Measurements from ENCODE around the gene CERS6. TPM values are rescaled to one million over a fixed set of nuclear protein-coding genes. Genes with fewer than 3 reads are reported as not detected.

Gene CERS6
- total and polyA plus RNA-seq, 4 donors, result 4.3 to 25.8 (median 13.6) TPM

DNA sequence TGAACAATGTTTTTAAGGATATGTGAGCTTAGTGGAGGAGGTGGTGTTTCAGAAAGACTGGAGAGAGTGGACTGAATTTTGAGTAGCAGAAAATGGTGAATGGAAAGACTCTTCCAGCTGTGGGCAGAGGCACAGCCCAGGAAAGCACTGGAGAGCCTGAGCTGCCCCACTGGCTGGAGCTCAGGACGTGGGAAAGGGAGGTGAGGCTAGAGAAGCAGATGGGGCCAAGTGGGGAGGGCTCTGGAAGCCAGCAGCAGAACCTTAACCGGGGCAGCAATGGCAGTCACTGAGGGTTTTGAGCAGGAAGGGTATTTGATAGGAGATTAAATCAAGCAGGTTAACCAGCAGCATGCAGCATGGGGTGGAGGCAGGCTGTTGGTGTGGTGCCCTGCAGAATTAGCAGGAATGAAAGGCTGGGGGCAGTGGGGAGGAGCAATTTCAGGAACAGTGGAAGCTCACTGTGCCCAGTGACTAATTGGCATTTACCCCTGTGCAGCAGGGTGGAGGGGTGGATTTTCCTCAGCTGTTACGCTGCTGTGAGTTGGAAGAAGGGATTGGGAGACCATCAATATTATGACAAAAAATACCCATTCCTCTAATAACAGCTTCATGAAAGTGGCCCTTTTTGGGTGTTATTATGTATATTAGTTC lies 136.2 kb downstream of the CERS6 start:
- no peak overlapping the region for H3K9ac ChIP-seq (ENCODE audit: insufficient read depth in 1 of 2, low read length in 2 of 2)
- peaks cover 0 to 13% (median 0%) of the 10 kb centered on the region in 5 donors for H3K4me1 ChIP-seq (ENCODE audit: control insufficient read depth in 5 of 5, insufficient read depth in 5 of 5, low read length in 5 of 5)
- H3K27me3 ChIP-seq (ENCODE audit: control insufficient read depth in 3 of 3, insufficient read depth in 3 of 3, low read length in 2 of 3), result no peaks in the 10 kb centered on the region
- no peak for DNase-seq
- ATAC-seq (ENCODE audit: insufficient read depth, low FRiP score), result no peak
- no peak overlapping the region for H3K4me3 ChIP-seq
- H3K27ac ChIP-seq (ENCODE audit: low read depth in 1 of 2, low read length in 1 of 2), result no peak overlapping the region
- WGBS, 2 donors, result 86 to 89% methylated on average over 3 of the region's 3 CpGs
- TF ChIP-seq, protein P1, sequence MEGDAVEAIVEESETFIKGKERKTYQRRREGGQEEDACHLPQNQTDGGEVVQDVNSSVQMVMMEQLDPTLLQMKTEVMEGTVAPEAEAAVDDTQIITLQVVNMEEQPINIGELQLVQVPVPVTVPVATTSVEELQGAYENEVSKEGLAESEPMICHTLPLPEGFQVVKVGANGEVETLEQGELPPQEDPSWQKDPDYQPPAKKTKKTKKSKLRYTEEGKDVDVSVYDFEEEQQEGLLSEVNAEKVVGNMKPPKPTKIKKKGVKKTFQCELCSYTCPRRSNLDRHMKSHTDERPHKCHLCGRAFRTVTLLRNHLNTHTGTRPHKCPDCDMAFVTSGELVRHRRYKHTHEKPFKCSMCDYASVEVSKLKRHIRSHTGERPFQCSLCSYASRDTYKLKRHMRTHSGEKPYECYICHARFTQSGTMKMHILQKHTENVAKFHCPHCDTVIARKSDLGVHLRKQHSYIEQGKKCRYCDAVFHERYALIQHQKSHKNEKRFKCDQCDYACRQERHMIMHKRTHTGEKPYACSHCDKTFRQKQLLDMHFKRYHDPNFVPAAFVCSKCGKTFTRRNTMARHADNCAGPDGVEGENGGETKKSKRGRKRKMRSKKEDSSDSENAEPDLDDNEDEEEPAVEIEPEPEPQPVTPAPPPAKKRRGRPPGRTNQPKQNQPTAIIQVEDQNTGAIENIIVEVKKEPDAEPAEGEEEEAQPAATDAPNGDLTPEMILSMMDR (IDR thresholded peaks at IDR 0.05; ENCODE audit: control extremely low read depth, extremely low read depth), result no peak
- H3K36me3 ChIP-seq (ENCODE audit: control insufficient read depth in 4 of 4, insufficient read depth in 4 of 4, low read length in 4 of 4), result no peaks in the 10 kb centered on the region
- no peaks in the 10 kb centered on the region for H3K9me3 ChIP-seq (ENCODE audit: control insufficient read depth in 4 of 4, insufficient read depth in 3 of 4, low read length in 3 of 4)

DNA sequence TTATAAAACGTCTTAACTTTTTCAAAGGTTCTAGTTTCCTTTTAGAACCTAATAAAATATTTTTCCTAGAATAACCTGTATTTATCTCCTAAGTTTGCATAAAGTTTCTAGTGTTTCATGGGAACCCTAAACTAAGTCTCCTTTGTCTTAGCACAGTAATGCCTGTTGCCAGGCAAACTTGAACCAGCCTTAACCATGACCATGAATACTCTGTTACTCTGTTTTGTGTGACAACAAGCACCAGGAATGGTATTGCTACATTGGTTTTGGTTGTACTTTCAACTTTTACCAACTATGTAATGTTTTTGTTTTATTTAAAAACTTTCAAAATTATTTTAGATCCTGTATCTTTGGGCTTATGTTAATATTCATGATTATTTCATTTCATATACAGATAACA lies 137.6 kb downstream of the CERS6 start:
- no peaks in the 10 kb centered on the region for H3K36me3 ChIP-seq (ENCODE audit: control insufficient read depth in 4 of 4, insufficient read depth in 4 of 4, low read length in 4 of 4)
- peaks cover 0 to 14% (median 0%) of the 10 kb centered on the region in 5 donors for H3K4me1 ChIP-seq (ENCODE audit: control insufficient read depth in 5 of 5, insufficient read depth in 5 of 5, low read length in 5 of 5)
- no peaks in the 10 kb centered on the region for H3K9me3 ChIP-seq (ENCODE audit: control insufficient read depth in 4 of 4, insufficient read depth in 3 of 4, low read length in 3 of 4)
- DNase-seq, result no peak
- 95 to 100% methylated on average over 1 of the region's 1 CpG for WGBS, 2 donors
- no peaks in the 10 kb centered on the region for H3K27me3 ChIP-seq (ENCODE audit: control insufficient read depth in 3 of 3, insufficient read depth in 3 of 3, low read length in 2 of 3)
- no peak for ATAC-seq (ENCODE audit: insufficient read depth, low FRiP score)
- H3K27ac ChIP-seq (ENCODE audit: low read depth in 1 of 2, low read length in 1 of 2), result no peak overlapping the region
- no peak overlapping the region for H3K4me3 ChIP-seq
- no peak overlapping the region for H3K9ac ChIP-seq (ENCODE audit: insufficient read depth in 1 of 2, low read length in 2 of 2)
- TF ChIP-seq, protein P1 (IDR thresholded peaks at IDR 0.05; ENCODE audit: control extremely low read depth, extremely low read depth), result no peak

DNA sequence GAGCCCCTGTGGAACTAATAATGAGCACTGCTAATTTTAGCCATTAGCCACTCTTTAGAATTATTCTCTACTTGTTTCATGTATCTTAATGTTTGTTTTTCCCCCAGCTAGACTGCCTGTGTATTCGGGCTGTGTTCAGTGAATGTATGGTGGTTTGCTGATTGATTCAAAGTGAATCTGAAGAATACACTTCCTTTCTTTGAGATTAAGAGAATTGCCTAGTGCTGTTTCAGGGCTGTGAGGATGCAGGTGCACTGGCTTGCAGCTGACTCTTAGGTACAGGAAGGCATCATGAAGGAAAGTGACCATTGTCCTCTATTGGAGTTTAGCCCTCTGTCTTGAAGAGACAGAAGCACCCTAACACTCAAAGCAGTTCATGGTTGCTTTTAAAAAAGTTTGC lies 138.7 kb downstream of the CERS6 start:
- TF ChIP-seq, protein P1 (IDR thresholded peaks at IDR 0.05; ENCODE audit: control extremely low read depth, extremely low read depth), result no peak
- ATAC-seq (ENCODE audit: insufficient read depth, low FRiP score) (no peak), DNase-seq (no peak)
- no peak overlapping the region for H3K9ac ChIP-seq (ENCODE audit: insufficient read depth in 1 of 2, low read length in 2 of 2)
- H3K9me3 ChIP-seq (ENCODE audit: control insufficient read depth in 4 of 4, insufficient read depth in 3 of 4, low read length in 3 of 4), result no peaks in the 10 kb centered on the region
- H3K36me3 ChIP-seq (ENCODE audit: control insufficient read depth in 4 of 4, insufficient read depth in 4 of 4, low read length in 4 of 4), result no peaks in the 10 kb centered on the region
- H3K4me3 ChIP-seq, result no peak overlapping the region
- WGBS, 2 donors, result 47 to 55% methylated on average over 1 of the region's 1 CpG
- H3K27ac ChIP-seq (ENCODE audit: low read depth in 1 of 2, low read length in 1 of 2), result no peak overlapping the region
- peaks cover 0 to 18% (median 0%) of the 10 kb centered on the region in 5 donors for H3K4me1 ChIP-seq (ENCODE audit: control insufficient read depth in 5 of 5, insufficient read depth in 5 of 5, low read length in 5 of 5)
- no peaks in the 10 kb centered on the region for H3K27me3 ChIP-seq (ENCODE audit: control insufficient read depth in 3 of 3, insufficient read depth in 3 of 3, low read length in 2 of 3)

Data from lung (tissue), 12 donors.